GM23248 (cell line): ENCODE data around the gene PABPC1L2B.
"Not testable (repeated sequence)": the region's sequence is repeated elsewhere in the genome, so short reads cannot be mapped to it uniquely, and the experiment has no call there.

Experiments used
- EZH2 ChIP-seq: fragments of 200-600 bp; sonication (generic); IDR thresholded peaks from 2 replicates; pipeline ENCODE4 v1.6.1; 2018; ENCODE audit warnings: antibody characterized with exemption, mild to moderate bottlenecking; ENCODE audit not compliant: insufficient read depth, poor library complexity, severe bottlenecking
- EZH2phosphoT487 ChIP-seq: fragments of 200-600 bp; sonication (generic); IDR thresholded peaks from 2 replicates; pipeline ENCODE4 v1.6.1; 2018; ENCODE audit warnings: antibody characterized with exemption, moderate library complexity, mild to moderate bottlenecking, low read depth; ENCODE audit not compliant: insufficient read depth

DNA sequence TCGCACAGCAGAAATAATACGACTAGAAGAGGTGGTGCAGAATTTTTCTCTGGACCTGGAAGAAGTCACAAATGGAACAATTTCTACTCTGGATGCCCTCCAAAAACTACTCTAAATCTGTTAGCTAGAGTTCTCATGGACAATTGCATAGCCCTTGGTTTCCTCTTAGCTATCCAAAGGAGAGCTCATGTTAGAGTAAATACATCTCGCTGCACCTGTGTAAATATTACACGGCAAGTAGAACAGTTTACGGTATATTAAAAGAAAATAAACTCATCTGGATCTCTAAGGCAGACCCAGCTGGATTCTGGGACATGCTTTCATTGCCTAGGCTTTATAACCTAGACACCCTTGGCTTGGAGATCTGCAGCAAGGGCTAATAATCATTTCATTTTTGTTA lies 30.9 kb upstream of the PABPC1L2B start:
- not testable (repeated sequence) for TF ChIP-seq EZH2, EZH2phosphoT487
